GM18907 (cell line): ENCODE data around the gene MGAT4D.
"Not testable (repeated sequence)": the region's sequence is repeated elsewhere in the genome, so short reads cannot be mapped to it uniquely, and the experiment has no call there.

ENCODE experiments used
- ATAC-seq: cut with Tn5 transposase; IDR thresholded peaks from one replicate; pipeline ENCODE4 v1.9.1; 2021; ENCODE audit warnings: mild to moderate bottlenecking, moderate library complexity; ENCODE audit not compliant: unreplicated experiment

The MGAT4D gene

DNA sequence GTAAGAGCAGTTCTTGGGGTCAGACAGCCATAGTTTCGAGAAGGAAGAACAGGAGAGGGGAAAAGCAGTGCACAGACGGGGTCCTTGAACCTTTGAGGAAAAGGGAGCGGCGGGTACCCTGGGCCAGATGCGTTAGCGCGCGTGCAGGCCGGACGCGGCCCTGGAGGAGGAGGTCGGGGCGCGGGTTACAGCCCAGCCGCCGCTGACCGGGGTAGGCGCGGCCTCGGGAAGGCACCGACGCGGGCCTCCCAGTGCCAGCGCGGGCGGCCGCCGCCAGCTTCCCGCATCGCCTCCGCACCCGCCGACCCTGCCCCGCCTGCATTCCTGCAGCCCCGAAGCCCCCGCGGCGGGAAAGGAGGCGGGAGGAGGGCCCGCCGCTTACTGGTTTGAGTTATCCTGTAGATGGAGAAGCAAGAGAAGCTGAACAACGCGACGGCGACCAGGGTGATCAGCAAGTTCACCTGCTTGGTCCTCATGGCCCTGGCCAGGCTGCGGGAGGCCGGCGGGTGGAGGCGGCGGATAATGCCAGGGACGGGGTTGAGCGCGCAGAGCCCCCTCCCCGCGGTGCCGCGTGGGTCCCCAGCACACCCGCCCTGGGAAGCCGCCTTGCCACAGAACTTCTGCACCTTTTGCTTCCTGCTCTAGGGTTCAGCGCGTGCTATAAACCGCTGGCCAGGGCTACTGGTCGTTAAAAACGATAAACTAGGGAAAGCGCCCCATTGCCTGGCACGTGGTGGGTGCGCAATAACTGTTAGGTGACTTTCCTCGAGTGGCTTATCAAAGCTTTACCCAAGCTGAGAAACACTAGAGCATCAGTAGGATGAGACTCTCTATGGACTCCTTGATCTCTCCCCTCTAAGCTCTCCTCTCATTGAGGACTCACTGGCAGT lies at the start of gene MGAT4D:
Gene MGAT4D, minus strand, starts transcription at position 547 of the 890 bp plus-strand sequence. Its CDS starts 71 bp downstream, at position 476.
- no peak for ATAC-seq

DNA sequence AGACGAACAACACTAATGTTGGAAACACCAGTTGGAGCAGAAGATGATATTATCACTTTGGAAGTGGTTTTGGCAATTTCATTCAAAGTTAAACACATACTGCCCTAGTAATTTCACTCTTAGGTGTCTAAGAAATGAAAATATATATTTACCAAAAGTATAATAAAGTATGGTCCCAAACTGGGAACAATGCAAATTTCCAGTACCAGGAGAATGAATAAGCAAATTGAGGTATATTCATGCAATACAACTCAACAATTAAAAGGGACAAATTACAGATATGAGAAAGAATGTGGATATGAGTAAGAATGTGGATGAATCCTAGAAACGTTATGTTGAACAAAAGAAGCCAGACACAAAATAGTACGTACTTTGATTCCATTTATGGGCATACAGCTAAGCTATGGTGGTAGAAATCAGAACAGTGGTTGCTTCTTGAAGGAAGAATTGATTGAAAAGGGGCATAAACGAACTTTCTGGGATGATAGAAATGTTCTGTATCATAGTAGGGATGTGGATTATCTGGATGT lies 35.9 kb upstream of the MGAT4D start:
- no peak for ATAC-seq

DNA sequence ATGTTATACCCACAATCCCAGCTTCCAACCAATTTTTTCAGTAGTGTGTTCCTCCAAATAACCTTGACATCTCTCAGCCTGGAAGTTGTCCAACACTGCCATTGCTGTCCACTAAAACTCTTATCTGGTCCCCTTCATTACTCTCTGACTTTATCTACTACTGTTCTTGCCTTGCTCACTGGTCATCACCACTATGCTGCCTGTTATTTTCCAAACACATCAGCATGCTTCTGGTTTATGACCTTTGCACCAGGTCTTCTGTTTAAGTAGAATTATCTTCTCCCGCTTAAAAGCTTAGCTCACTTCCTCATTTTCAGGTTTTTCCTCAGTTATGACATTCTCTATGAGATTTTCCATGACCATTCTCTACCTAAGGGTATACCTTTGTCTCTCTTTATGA lies 31.3 kb upstream of the MGAT4D start:
- ATAC-seq = no peak

GRCh38 chr4:140523857-140524742 lies 26.0 kb upstream of the MGAT4D start, which contains the start of gene ELMOD2:
Gene ELMOD2 (plus strand): TSS chr4:140524168. CDS start chr4:140525429, 1,261 bp downstream.
- ATAC-seq = peak; percentile 100

DNA sequence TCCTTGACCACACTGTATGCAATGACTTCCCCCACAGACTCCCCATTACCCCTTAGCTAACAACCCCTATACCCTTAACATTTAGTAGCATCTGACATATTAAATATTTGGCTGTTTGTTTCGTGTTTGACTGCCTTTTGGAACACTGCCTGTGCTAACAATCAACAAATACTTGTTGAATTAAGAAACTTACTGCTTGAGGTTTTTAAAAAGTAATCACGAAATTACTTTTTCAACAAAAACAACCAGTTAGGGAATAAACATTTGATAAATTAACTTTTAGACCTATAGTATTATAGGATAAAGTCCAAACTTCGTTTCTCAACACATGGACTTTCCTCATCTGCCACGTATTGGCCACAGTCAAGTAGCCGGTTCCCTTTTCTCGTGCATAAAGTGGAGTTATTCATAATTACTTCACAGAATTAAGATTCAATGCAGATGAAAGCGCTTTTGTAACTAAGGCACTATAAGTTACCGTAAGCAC lies 25.3 kb upstream of the MGAT4D start:
- peak; percentile 15 for ATAC-seq

DNA sequence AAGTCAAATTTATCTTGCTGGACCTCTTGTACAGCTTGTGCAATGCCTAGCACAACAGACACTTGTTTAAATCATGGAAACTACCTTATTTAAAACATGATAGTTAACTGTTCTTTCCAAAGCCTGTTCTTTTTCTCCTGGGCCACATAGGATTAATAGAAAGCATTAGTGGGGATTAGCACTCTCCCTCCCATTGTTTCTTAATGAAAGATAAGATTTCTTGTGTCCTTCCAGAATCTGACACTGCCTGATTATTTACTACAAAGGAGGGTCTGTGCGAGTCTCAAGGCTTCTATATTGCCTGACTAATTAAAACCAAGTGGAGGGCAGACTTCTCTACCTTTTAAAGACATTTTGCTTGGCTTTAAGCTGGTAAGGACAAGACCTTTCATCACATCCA lies 17.3 kb upstream of the MGAT4D start:
- ATAC-seq = no peak

DNA sequence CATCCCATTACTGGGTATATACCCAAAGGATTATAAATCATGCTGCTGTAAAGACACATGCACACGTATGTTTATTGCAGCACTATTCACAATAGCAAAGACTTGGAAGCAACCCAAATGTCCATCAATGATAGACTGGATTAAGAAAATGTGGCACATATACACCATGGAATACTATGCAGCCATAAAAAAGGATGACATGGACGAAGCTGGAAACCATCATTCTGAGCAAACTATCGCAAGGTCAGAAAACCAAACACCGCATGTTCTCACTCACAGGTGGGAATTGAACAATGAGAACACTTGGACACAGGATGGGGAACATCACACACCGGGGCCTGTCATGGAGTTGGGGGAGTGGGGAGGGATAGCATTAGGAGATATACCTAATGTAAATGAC lies 15.7 kb upstream of the MGAT4D start:
- ATAC-seq = not testable (repeated sequence)

- no peak for ATAC-seq
These were observed 6.2 kb upstream of the MGAT4D start for GRCh38 chr4:140504261-140504660.

DNA sequence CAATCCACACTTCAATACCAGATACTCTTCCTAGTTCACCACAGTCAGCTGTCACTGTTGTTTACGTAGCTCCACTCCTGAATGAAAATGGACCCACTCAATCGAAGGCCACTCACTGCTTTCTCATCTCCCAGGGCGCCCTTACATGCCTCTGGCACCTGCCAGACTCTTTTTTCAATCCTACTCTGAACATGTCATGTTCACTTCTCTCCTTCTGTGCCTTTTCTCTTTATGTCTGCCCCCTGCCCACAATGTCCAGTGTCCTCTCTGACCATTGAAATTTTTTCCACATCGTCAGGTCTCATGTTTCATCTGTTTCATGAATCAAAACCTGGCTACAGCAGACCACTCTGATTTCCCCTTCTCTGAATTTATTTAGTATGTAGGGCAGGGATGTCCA lies 1.3 kb upstream of the MGAT4D start:
- ATAC-seq = no peak

GRCh38 chr4:140497405-140497746 lies 717 bp downstream of the MGAT4D start:
- no peak for ATAC-seq

- ATAC-seq = no peak
These were observed 12.2 kb downstream of the MGAT4D start for GRCh38 chr4:140485939-140486338.

- no peak for ATAC-seq
These were observed 14.6 kb downstream of the MGAT4D start for GRCh38 chr4:140483445-140483844.

DNA sequence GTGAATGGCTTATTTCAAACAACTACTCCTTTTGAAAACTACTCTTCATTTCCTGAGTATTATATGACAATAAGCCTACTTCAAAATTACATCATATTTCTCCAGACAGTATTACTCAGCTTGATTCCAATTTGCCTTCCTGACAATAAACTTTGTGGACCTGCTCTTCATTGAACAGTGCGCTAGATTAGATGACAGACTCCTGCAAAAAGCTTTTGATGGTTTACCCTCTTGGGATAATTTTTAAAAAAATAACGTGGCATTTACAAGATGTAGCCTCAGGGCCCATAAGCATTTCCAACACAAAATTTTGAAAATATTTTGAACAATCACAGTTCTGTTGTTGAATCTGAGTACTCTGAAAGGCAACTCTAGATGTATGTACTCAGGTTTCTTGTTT lies 25.9 kb downstream of the MGAT4D start:
- no peak for ATAC-seq

- no peak for ATAC-seq
These were observed 28.0 kb downstream of the MGAT4D start for GRCh38 chr4:140469791-140470733.

DNA sequence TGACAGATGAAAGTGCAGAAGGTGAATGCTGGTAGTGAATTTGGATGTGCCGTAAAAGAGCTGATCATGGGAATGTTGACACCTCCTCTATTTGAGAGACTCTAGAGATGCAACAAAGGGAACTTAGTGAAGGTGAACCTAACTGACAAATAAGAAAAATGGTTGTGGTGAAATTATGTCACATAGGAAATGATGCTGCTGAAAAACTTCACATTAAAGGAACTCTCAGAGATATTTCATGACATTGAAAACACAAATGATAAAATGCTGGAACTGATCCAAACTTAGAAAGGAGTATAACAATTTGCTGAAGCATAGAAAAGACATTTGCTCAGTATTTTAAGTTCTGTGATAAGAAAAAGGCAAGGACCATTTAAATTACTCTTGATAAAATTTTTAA lies 31.9 kb downstream of the MGAT4D start:
- ATAC-seq = no peak

DNA sequence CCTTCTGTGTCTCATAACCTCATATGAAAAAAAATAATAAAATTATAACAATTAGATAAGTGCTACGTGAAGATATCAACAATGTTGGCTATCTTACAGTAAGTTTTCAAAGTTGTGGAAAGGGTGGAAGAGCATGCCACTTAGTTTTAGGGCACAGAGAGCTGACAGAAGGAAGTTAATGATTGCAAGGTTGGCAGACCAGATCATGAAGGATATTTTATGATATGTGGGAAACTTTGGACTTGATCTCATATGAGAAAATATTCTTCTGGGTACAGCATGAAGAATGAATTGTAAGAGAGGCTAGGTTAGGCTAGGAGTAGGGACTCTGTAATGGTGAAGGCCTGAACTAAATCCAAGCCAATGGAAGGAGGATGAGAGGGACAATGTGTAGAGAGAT lies 34.5 kb downstream of the MGAT4D start:
- ATAC-seq = no peak

GRCh38 chr4:140463182-140463581 lies 34.9 kb downstream of the MGAT4D start:
- no peak for ATAC-seq

DNA sequence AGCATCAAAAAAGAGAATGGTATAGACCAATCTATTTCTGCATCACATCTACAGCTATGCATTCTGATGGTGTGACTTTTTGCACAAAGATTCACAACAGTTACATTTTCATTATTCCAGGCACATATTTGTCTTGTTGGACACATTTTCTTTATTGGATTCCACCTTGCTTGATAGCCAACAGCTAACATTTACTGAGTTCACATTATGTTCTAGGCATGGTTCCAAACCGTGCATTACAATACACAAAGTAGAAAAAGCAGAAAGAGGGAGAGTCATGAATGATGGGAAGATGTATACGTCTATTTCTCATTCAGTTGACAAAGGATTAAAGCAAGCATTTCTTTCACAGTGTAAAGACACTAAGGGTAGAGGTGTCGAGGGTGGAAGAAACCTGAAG lies 47.7 kb downstream of the MGAT4D start:
- ATAC-seq = no peak

GRCh38 chr4:140448830-140449229 lies 49.3 kb downstream of the MGAT4D start:
- no peak for ATAC-seq

GRCh38 chr4:140448162-140448561 lies 49.9 kb downstream of the MGAT4D start:
- ATAC-seq = no peak
